Stimulated activated CD8-positive, alpha-beta memory T cell treated with anti-CD3 and anti-CD28 coated beads, Interleukin-7, amount 100 ng/mL, for 48 hours (primary cell): ENCODE data around the gene REPIN1.
A peak's percentile ranks its signal among the peaks of the same experiment; 100 is the strongest.
"Not testable (repeated sequence)": the region's sequence is repeated elsewhere in the genome, so short reads cannot be mapped to it uniquely, and the experiment has no call there.

ENCODE experiments used
- DNase-seq, 2 donors: peaks; one replicate each; pipeline ENCODE4 v3.0.0-alpha.2; 2020; ENCODE audit warnings: low read depth in 1 of 2; ENCODE audit errors: extremely low read depth in 1 of 2

The REPIN1 gene

GRCh38 chr7:150374472-150374871 is 5.8 kb downstream of the REPIN1 start:
- DNase-seq = no peak

- no peak for DNase-seq
Measured at GRCh38 chr7:150375662-150376521, 7.3 kb downstream of the REPIN1 start.

GRCh38 chr7:150376560-150376959 is 7.9 kb downstream of the REPIN1 start:
- no peak for DNase-seq

- no peak for DNase-seq
Measured at GRCh38 chr7:150377196-150377595, 8.6 kb downstream of the REPIN1 start.

- DNase-seq = no peak
Measured at GRCh38 chr7:150377635-150378034, 9.0 kb downstream of the REPIN1 start.

GRCh38 chr7:150378115-150378852 is 9.7 kb downstream of the REPIN1 start:
- DNase-seq = no peak

GRCh38 chr7:150378853-150379440 is 10.3 kb downstream of the REPIN1 start, which contains the start of gene ZNF775:
Gene ZNF775, plus strand, starts transcription at chr7:150379330. Its CDS starts 9,141 bp downstream, at chr7:150388471.
- peak; percentile 88 to 89 for DNase-seq

- no peak for DNase-seq
Measured at GRCh38 chr7:150379441-150380379, 11.1 kb downstream of the REPIN1 start.

- no peak for DNase-seq
Measured at GRCh38 chr7:150380463-150380862, 11.8 kb downstream of the REPIN1 start.

GRCh38 chr7:150381096-150381495 is 12.5 kb downstream of the REPIN1 start:
- DNase-seq = no peak

GRCh38 chr7:150381785-150382122 is 13.1 kb downstream of the REPIN1 start:
- no peak for DNase-seq

GRCh38 chr7:150382123-150382843 is 13.7 kb downstream of the REPIN1 start:
- no peak for DNase-seq

- no peak for DNase-seq
Measured at GRCh38 chr7:150382844-150383225, 14.2 kb downstream of the REPIN1 start.

- no peak for DNase-seq
Measured at GRCh38 chr7:150383710-150384397, 15.2 kb downstream of the REPIN1 start.

GRCh38 chr7:150384406-150385301 is 16.0 kb downstream of the REPIN1 start:
- DNase-seq = no peak

- no peak for DNase-seq
Measured at GRCh38 chr7:150385302-150385723, 16.7 kb downstream of the REPIN1 start.

GRCh38 chr7:150385884-150386283 is 17.3 kb downstream of the REPIN1 start:
- not testable (repeated sequence) for DNase-seq

GRCh38 chr7:150388306-150388705 is 19.7 kb downstream of the REPIN1 start:
- no peak for DNase-seq
